HG03108 (cell line): ENCODE data around the gene MEGF8.

Experiments
- ATAC-seq: cut with Tn5 transposase; IDR thresholded peaks from one replicate; pipeline ENCODE4 v1.9.1; 2021; ENCODE audit warnings: moderate library complexity; ENCODE audit not compliant: unreplicated experiment

The MEGF8 gene

DNA sequence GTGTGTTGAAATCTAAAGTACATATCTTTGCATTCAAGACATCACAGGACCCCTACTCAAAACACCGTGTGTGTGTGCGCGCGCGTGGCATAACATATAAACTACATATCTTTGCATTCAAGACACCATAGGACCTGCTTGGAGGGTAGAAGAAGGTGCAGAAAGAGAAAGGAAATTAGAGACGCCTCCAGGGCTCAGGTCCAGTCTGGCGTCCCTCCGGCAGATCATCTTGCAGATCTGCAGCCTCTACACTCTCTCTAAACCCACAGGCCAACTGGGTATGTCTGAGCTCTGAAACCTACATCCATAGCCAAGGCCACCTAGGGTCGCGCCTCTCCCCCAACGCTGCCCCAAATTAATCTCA is 22.4 kb upstream of the MEGF8 start:
- no peak for ATAC-seq

DNA sequence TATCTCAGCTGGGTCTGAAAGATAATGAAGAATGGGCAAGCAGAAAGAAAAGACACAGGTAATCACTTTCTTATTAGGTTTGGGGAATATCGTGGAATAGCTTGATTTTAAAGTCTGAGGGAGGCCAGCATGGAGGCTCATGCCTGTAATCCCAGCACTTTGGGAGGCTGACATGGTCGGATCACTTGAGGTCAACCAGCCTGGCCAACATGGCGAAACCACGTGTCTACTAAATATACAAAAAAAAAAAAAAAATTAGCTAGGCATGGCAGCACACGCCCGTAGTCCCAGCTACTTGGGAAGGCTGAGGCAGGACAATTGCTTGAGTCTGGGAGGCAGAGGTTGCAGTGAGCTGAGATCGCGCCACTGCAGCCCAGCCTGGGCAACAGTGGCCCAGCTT is 21.6 kb upstream of the MEGF8 start:
- ATAC-seq, result no peak

DNA sequence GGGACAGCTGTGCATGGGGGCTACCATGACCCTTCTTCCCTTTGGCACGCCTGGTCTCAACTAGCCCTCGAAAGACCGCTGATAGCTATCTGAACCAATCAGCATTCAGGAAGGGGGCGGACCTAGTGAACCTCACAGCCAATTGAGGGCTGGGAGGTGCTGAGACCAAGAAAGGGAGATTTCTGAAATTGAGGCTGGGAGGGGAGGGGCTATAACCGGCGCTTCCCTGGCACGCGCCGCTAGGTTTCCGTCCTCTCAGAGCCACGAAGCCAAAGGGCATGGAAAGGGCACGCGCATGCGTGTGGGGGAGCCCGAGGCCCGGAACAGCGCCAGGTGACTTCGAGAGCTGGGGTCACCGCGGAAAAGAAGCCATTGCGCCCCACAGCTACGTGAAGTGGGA is 18.8 kb upstream of the MEGF8 start:
- ATAC-seq, result no peak

DNA sequence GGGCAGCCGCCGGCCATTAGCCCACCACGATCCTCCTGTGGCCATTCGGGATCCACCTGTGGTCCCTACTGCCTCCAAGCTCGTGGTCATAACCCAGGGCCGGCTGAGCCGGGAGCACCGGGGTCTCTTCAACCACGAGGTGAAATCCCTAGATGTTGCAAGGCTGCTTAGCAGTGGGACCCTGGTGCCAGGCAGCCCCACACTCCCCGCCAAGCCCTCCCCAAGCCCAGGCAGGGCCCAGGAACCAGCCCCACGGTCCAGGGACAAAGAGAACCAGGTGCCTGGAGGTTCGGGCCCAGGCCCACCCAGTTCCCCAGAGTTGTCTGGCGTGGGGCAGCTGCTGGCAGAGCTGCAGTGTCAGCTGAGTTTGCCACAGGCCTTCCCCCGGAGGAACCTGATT is 15.7 kb upstream of the MEGF8 start:
- ATAC-seq, result no peak

DNA sequence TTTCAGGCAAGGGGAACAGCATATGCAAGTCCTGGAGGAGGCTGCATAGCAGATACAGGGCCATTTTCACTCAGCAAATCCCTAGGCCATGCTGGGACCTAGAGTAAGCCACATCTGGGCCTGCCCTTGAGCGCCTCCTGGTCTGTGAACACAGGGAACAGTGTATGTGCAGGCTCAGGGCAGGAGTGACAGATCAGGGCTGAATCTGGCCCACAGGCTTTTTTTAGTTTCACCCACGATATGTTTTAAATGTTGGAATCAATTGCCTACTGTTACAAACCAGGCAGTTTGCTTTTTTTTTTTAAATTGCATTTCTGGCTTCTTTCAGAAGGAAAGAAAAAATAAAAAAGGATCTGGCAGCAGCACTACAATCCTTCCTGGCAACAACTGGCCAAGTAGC is 13.8 kb upstream of the MEGF8 start:
- ATAC-seq, result no peak

DNA sequence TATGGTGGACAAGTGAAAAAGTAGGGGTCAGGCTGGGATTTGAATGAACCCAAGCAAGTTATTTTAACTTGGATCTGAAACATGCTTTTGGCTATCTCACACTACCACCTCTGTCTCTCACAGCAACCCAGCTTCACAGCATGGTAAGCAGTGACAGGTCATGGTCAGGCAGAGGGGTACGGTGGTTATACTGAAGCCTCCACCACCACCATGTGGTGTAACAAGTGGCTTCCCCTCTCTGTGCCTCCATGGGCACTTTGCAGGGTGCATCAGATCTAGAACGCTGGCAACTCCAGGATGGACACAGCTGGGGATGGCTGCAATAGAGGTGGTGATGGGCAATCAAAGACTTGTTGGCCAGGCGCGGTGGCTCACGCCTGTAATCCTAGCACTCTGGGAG is 13.1 kb upstream of the MEGF8 start:
- no peak for ATAC-seq

DNA sequence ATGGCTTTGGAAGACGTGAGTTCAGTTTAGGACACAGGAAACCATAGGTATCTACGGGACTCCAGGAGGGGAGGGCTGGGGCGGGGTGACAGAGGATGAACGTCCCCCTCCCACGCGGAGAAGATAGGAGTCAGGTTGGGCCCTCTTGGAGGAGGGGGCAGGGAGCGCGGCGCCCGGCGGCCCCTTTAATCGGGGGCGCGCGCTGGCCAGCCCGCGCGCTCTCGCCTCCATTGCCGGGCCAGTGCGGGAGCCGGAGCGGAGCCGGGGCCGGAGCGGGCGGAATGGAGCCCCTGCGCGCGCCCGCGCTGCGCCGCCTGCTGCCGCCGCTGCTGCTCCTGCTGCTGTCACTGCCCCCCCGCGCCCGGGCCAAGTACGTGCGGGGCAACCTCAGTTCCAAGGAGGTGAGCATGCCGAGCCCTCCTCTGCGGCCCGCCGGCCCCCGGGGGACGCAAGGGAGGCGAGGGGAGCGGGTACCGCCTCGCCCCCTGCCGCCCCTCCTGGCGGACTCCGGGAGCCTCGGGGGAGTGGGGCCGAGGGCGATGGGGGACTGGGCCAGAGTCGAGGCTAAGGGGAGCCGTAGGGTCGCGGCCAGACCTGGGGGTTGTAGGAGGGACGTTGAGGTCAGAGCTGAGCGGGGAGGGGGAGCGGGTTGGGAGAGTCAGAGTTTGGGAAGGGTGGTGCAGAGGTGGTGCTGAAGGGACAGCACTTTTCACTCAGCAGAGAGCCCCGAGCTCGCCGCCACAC is 12.2 kb upstream of the MEGF8 start, which contains the start of gene TMEM145:
Gene TMEM145, plus strand, starts transcription at position 214 of the 744 bp plus-strand sequence. Its CDS starts 68 bp downstream, at position 282.
- ATAC-seq, result no peak

DNA sequence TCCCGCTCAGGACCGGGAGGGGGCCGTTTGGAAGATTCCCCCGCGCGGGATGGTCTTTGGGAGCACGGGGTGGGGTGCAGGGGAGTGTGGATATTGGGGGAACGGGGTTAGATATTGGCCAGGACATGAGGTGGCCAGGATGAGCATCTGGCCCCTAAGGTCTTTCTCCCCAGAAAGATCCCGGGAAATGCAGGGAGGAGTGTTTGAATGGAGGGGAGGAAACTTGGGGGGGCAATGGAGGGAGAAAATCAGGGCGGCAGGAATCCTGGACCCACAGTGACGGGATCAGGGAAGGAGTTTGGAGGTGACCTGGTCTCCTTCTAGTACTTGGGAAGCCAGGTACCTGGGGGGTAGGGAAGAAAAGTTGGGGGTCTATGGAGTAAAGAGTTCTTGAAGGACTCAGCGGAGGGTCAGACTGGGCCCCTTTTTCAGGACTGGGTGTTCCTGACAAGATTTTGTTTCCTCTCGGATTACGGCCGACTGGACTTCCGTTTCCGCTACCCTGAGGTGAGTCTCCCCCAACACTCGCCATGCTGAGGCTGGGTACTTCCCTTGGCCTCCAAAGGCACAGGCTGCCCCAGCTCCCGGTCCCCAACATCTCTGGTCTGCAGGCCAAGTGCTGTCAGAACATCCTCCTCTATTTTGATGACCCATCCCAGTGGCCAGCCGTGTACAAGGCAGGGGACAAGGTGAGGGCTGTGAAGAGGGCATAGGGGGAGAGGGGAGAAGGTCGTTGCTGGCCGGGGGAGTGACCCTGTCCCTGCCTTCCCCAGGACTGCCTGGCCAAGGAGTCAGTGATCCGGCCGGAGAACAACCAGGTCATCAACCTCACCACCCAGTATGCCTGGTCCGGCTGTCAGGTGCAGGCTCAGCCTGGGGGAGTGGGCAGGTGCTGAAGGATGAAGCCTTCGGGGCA is 11.3 kb upstream of the MEGF8 start:
- ATAC-seq, result no peak

DNA sequence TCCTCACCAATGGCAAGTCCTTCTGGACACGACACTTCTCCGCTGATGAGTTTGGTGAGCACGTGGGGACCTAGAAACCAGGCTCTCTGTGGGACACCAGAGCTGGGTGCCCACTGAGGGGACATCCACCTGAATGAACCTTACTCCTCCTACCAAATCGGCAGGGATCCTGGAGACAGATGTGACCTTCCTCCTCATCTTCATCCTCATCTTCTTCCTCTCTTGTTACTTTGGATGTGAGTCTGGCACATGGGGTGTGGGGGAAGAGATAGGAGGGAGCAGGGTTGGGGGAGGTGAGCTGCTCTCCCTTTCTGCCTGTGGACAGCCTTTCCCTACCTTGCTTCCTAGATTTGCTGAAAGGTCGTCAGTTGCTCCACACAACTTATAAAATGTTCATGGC is 10.4 kb upstream of the MEGF8 start:
- ATAC-seq, result no peak

DNA sequence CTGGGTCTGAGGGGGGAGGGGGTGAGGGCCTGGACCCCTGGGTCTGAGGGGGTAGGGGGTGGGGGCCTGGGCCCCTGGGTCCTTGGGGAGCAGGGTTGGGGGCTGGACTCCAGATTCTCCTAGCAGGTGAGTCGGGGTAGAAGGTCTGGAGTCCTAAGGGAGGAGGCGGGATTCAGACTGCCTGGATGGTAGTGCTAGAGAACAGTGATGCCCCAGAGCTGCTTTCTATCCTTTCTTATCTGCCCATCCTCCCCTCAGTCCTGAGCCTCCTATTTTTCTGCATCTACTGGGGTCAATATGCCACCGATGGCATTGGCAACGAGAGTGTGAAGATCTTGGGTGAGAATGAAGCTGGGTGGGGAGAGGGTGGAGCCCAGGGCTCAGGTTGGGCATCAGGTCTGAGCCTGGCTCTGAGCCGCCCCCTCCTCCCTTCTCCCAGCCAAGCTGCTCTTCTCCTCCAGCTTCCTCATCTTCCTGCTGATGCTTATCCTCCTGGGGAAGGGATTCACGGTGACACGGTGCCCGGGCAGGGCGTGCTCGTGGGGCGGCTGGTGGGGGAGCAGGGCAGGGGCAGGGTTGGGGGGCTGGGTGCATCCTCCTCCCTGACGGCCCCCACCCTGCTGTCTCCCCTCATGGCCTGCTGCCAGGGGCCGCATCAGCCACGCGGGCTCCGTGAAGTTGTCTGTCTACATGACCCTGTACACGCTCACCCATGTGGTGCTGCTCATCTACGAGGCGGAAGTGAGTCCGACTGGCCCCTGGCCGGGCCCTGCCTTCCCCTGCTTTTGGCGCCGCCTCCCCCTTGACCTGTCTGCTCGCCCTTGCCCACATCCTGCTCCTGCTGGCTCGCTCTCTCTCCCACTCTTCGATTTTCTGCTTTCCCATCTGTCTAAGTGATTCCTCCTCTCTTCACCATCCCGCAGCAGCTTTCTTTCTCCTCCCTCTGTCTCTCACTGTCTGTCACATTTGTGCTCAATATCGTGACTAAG is 8.9 kb upstream of the MEGF8 start:
- no peak for ATAC-seq

DNA sequence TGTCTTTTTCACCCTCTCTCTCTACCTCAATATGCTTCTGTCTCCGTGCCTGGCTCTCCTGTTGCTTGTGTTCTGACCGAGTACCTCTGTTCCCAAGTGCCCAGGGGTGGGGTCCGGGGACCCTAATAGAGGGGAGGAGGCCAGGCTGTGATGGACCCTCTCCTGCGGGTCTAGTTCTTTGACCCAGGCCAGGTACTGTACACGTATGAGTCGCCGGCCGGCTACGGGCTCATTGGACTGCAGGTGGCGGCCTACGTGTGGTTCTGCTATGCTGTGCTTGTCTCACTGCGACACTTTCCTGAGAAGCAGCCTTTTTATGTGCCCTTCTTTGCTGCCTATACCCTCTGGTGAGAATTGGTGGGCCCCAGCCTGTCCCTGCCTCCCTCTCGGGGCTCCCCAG is 7.9 kb upstream of the MEGF8 start:
- no peak for ATAC-seq

DNA sequence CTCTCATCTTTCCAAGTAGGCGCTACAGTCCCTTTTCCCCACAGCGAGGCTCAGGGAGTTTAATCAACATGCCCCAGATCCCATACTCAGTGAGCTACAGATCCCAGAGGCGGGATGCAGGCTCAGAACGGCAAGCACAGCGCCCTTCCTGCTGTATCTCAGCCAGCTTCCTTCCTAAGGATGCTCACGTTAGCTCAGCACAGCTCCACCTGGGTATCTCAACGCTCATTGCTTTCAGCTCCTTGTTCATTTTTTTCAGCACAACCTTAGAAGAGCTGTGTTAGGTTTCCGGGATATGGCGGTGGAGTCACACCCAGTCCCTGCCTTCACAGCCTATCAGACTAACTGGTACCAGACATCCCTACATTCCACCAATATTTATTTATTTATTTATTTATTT is 3.1 kb upstream of the MEGF8 start:
- ATAC-seq, result no peak

DNA sequence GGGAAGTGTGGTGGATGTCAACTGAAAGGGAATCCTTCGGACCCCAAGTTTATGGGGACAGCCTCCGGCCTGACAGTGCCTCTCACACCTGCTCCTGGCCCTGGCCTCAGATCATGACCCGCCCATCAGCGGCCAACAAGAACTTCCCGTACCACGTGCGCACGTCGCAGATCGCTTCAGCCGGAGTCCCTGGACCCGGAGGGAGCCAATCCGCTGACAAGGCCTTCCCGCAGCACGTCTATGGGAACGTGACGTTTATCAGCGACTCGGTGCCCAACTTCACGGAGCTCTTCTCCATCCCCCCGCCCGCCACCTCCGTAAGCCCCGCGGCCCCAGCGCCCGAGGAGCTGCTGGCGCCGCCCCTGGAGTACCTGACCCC is 2.0 kb upstream of the MEGF8 start:
- no peak for ATAC-seq

DNA sequence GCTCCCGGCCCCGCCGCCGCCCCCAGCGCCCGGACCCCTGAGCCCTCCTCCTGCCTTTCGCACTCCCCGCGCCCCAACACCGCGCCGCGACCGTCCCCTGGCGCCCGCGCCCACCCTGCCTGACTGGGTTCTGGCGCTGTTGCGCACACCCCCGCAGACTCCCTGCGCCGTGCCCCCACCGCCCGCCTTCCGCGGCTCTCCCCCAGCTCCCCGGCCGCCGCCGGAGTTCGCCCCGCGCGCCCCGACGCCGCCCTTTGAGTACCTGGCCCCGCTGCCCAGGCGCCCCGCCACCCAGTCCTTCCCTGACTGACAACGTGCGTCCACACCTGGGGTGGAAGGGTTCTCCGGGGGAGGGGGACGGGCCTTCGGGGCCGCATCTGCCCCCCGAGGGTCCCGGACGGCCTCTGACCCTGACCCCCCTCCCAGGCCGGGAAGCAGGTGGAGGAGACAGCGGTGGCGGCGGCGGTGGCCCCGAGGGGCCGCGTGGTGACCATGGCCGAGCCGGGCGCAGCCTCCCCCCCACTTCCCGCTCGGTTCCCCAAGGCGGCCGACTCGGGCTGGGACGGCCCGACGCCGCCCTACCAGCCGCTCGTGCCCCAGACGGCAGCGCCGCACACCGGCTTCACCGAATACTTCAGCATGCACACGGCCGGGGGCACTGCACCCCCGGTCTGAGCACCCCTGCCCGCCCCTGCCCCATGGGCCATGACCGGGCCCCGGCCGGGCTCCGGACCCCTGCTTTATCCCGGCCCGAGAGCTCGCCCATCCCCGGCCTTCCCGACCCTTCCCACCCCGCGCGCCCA is 1.4 kb upstream of the MEGF8 start:
- ATAC-seq, result no peak

DNA sequence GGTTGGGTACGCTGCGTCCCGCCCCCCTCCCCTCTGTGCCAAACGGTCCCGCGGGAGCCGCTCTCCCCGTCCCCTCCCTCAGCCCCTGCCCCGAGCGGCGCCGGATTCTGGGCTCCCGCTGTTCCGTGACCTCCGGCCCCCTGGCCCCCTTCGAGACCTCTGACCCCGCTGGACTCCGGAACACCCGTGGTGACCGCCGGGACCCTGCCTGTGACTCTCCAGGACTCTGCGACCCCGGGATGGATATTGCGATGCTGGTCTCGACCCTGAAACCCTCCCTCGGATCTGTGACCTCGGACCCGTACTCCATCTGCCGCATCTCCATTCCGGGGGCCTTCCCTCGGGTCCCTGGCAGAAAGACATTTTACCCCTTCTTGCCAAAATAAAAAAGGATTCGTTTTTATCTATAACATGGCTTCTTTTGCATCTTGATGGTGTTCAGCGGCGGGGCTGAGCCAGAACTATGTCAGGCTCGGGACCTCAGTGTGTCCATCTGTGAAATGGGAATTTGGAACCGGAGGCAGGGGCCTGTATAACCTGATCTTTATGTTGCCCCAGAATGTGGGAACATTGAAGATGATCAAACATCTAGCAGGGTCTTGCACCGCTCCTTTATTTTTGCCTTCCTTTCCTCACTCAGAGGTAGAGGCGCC is 654 bp upstream of the MEGF8 start:
- ATAC-seq, result no peak

DNA sequence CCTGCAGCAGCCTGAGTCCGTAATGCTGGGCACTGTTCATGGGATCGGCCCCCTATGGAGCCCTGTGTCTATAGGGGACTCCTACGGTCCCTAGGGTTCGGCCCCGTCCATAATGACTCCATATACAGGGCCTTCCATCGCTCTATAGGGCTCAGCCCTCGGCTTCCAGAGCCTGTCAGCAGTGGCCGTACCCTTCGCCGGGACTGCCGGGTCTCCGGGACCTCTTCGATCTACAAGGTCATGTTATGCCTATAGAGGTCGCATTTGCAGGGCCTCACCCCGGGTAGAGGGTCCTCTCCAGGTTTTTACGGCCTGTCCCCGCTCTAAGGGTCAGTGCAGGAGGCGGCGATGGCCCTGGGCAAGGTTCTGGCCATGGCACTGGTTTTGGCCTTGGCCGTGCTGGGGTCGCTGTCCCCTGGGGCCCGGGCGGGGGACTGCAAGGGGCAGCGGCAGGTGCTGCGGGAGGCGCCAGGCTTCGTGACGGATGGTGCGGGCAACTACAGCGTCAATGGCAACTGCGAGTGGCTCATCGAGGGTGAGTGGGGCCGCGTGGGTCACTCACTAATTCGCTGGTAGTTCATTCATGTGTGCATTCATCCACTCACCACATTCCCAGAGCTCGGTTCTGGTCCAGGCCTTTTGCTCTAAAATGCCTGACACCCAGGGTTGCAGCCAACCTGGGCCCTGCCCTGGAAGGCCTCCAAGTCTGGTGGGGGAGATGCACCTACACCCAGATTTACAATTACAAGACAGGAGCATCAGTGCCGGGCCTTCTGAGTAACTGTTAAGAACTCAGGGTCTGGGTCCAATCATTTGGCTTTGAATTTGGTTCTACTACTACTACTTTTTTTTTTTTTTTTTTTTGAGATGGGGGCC is 699 bp downstream of the MEGF8 start:
- ATAC-seq, result no peak

DNA sequence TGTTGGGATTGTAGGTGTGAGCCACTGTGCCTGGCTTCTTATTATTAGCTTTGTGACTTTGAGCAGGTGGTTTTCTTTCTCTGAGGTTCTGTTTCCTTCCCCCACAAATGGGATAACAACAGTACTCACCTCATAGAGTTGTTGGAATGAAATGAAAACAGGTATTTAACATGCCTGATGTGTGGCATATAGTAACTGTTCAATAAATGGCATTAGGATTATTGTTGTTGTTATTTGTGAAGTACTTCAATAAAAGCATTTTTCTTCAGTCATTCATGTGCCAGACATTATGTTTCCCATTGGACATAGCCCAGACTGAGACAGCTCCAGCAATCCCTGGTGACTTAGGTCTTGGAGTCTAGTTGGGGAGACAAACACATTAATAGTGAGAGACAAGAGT is 1.5 kb downstream of the MEGF8 start:
- ATAC-seq, result no peak

DNA sequence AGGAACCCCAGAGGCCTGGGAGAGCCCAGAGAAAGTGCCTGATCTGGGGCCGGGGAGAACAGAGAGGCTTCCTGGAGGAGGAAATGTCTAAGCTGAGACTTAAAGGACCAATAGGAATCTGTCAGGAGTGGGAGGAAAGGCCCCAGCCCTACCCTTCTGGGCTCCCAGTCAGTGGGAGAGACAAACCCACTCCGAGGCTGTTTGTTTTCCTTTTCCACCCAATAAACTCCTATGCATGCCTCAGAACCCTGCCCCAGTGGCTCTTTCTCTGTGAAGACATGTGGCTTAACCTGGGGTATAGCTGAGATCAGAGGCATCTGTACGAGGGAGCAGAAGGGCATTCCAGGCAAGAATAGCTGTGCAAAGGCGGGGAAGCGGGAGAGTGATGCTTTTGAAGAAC is 1.9 kb downstream of the MEGF8 start:
- ATAC-seq, result no peak

DNA sequence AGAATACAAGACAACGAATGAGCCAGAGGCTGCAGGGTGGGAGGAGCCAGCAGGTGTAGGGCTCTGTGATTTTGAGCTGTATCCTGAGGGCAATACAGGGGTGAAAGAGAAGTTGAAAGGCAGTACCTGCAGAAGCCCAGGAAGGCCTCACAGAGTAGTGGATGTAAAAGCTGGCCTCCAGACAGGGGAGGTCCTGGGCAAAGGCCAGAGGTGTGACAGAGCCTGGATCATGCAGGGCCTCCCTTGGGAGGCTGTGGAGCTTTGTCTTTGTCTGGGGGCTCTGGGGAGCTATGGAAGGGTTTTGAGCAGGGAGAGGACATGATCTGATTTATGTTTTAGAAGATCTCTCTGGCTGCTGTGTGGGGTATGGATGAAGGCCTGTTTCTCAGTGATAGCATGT is 2.7 kb downstream of the MEGF8 start:
- ATAC-seq, result no peak
